Adrenal gland (tissue), 12 donors: Measurements from ENCODE around the gene STRN3. TPM values are rescaled to one million over a fixed set of nuclear protein-coding genes. Genes with fewer than 3 reads are reported as not detected.

Experiments used
- DNase-seq, 7 donors: peaks; one replicate each; pipeline ENCODE4 v3.0.0-alpha.2; 2019 to 2020
- H3K27ac ChIP-seq, 5 donors: fragments of 200-600 bp; sonication (generic) in 4 of 5; 1 replicate in 3 of 5; 2 replicates in 2 of 5; pipeline versions ENCODE4 v1.5.1 to v1.8.0; 2016 to 2020; ENCODE audit warnings: mild to moderate bottlenecking in 1 of 5
- H3K27me3 ChIP-seq: fragments of 200-600 bp; 2 replicates; pipeline ENCODE4 v1.8.0; 2021
- H3K36me3 ChIP-seq, 2 donors: fragments of 200-600 bp; replicated peaks in 1 of 2; 1 replicate in 1 of 2; 2 replicates in 1 of 2; pipeline versions ENCODE4 v1.5.1 to v1.8.0; 2018 to 2022
- H3K4me1 ChIP-seq, 2 donors: fragments of 200-600 bp; replicated peaks in 1 of 2; 1 replicate in 1 of 2; 2 replicates in 1 of 2; pipeline versions ENCODE4 v1.5.1 to v1.8.0; 2018 to 2021
- H3K4me3 ChIP-seq, 4 donors: fragments of 200-600 bp; sonication (generic) in 3 of 4; one replicate each; pipeline ENCODE4 v1.5.1; 2016 to 2018
- H3K9me3 ChIP-seq, 3 donors: fragments of 200-600 bp; sonication (generic) in 1 of 3; replicated peaks in 1 of 3; 1 replicate in 2 of 3; 2 replicates in 1 of 3; pipeline versions ENCODE4 v1.5.1 to v1.8.0; 2016 to 2021
- POLR2A ChIP-seq, 2 donors: fragments of 450-650 bp; IDR thresholded peaks; one replicate each; pipeline ENCODE4 v1.6.1; 2017; ENCODE audit warnings: antibody characterized with exemption in 2 of 2, mild to moderate bottlenecking in 2 of 2, moderate library complexity in 1 of 2
- WGBS, 4 donors: extraction: QIAGEN DNeasy Blood & Tissue Kit in 2 of 4; methylation state at CpG; one replicate each; pipeline versions ENCODE4 v1.1.5 to v1.1.7; 2013 to 2017; 5-methylcytosine and 5-hydroxymethylcytosine counted together
- intact Hi-C, 2 donors: fragments of 100-400 bp; cut with DNase I; formaldehyde crosslinking; loops; one replicate each; pipeline versions ENCODE4 v1.14.1 to v1.15.0; 2022 to 2023
- polyA plus RNA-seq, 3 donors: library from polyadenylated mRNA; stranded (reverse); fragments of 200-250 nt in 2 of 3; fragments of 350-450 nt in 1 of 3; fragmentation: Illumina TruSeq in 1 of 3; extraction: RNeasy Lipid Tissue Mini Kit (QIAGEN cat#74804) in 1 of 3; gene quantifications; one replicate each; pipeline ENCODE4 v1.2.3, GENCODE V29; 2013 to 2014
- total RNA-seq, 9 donors: library from RNA; depleted of rRNA in 4 of 9; stranded (reverse); fragments of >200 nt in 4 of 9; fragments of 120-200 nt in 1 of 9; fragmentation: NEBNext Ultra II Directional in 1 of 9; extraction: Animal tissue kit (Norgen Biotek cat#: 25700) in 1 of 9; gene quantifications; one replicate each; pipeline versions ENCODE4 v1.1.0 to v1.2.4, GENCODE V29; 2013 to 2023
- TF ChIP-seq, protein P1 (sequence below), 6 experiments: fragments of 450-650 bp in 4 of 6; fragments of 200-600 bp in 2 of 6; sonication (generic) in 1 of 6; IDR thresholded peaks; 1 replicate in 5 of 6; 2 replicates in 1 of 6; pipeline versions ENCODE4 v1.5.1 to v1.8.0; 2016 to 2021; ENCODE audit warnings: antibody characterized with exemption in 6 of 6, mild to moderate bottlenecking in 2 of 6, moderate library complexity in 1 of 6
- donor health status: healthy with polysubstance abuse.
- donor health status: Bipolar disorder and iron deficiency.
- donor health status: DM: yes; HTN: yes; CAD: no.
- donor health status: DM: no; HTN: no; CAD: no.
- donor health status: DM: no; HTN: no; CAD: no.
- donor health status: DM: yes; HTN: yes; CAD: no.

The STRN3 gene
- total and polyA plus RNA-seq, 12 donors, result 11.0 to 61.2 (median 36.2) TPM

- Histone ChIP-seq H3K36me3 (no peaks in the 10 kb centered on the region), H3K27ac (no peak overlapping the region), H3K4me1 (no peaks in the 10 kb centered on the region), H3K9me3 (no peaks in the 10 kb centered on the region), H3K4me3 (no peak overlapping the region), H3K27me3 (no peaks in the 10 kb centered on the region)
- TF ChIP-seq, protein P1, sequence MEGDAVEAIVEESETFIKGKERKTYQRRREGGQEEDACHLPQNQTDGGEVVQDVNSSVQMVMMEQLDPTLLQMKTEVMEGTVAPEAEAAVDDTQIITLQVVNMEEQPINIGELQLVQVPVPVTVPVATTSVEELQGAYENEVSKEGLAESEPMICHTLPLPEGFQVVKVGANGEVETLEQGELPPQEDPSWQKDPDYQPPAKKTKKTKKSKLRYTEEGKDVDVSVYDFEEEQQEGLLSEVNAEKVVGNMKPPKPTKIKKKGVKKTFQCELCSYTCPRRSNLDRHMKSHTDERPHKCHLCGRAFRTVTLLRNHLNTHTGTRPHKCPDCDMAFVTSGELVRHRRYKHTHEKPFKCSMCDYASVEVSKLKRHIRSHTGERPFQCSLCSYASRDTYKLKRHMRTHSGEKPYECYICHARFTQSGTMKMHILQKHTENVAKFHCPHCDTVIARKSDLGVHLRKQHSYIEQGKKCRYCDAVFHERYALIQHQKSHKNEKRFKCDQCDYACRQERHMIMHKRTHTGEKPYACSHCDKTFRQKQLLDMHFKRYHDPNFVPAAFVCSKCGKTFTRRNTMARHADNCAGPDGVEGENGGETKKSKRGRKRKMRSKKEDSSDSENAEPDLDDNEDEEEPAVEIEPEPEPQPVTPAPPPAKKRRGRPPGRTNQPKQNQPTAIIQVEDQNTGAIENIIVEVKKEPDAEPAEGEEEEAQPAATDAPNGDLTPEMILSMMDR (IDR thresholded peaks at IDR 0.05), result no peak
- no peak for TF ChIP-seq POLR2A (IDR thresholded peaks at IDR 0.05)
- intact Hi-C loops, result no loop called here
- no peak for DNase-seq
- WGBS, 4 donors, result 68 to 83% (median 77%) methylated on average over 5 of the region's 5 CpGs
Observed at GRCh38 chr14:30864934-30865333, 161.2 kb downstream of the STRN3 start.

DNA sequence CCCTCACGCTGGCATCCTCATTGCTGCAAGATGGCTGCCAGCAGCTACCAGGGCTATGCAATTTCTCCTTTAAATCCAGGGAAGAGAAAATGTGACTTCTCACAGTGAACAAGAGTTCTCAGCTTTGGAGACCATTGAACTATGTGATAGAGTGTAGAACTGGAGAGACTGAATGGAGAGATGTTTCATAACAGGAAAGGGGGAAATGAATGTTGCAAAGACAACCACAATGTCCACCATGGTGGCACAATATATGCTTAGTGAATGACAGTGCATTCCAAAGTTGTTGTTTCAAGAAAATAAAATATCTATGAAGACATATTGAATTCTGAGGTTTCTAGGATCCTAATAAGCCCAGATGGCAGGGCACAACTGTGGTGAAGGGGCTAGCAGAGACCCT lies 165.0 kb downstream of the STRN3 start:
- Histone ChIP-seq H3K9me3 (no peaks in the 10 kb centered on the region), H3K4me3 (no peak overlapping the region), H3K27me3 (no peaks in the 10 kb centered on the region), H3K27ac (no peak overlapping the region), H3K4me1 (no peaks in the 10 kb centered on the region), H3K36me3 (no peaks in the 10 kb centered on the region)
- WGBS, 4 donors, result 77 to 92% (median 86%) methylated on average over 1 of the region's 1 CpG
- DNase-seq, result no peak
- intact Hi-C loops, result no loop called here
- TF ChIP-seq, protein P1 (IDR thresholded peaks at IDR 0.05), result no peak
- TF ChIP-seq POLR2A (IDR thresholded peaks at IDR 0.05), result no peak

GRCh38 chr14:30855345-30856037 lies 170.7 kb downstream of the STRN3 start:
- no peaks in the 10 kb centered on the region for H3K36me3 ChIP-seq
- H3K27ac ChIP-seq, result no peak overlapping the region
- H3K9me3 ChIP-seq, result no peaks in the 10 kb centered on the region
- no peaks in the 10 kb centered on the region for H3K4me1 ChIP-seq
- peaks cover 5% of the 10 kb centered on the region for H3K27me3 ChIP-seq
- no peak overlapping the region for H3K4me3 ChIP-seq
- TF ChIP-seq POLR2A (IDR thresholded peaks at IDR 0.05), result no peak
- TF ChIP-seq, protein P1 (IDR thresholded peaks at IDR 0.05), result no peak
- 77 to 93% (median 86%) methylated on average over 6 of the region's 6 CpGs for WGBS, 4 donors
- intact Hi-C loops, result no loop called here
- DNase-seq, result no peak

GRCh38 chr14:30854492-30854891 lies 171.7 kb downstream of the STRN3 start:
- no peaks in the 10 kb centered on the region for H3K9me3 ChIP-seq
- peaks cover 5% of the 10 kb centered on the region for H3K27me3 ChIP-seq
- DNase-seq, result no peak
- no peaks in the 10 kb centered on the region for H3K4me1 ChIP-seq
- H3K4me3 ChIP-seq, result no peak overlapping the region
- no peaks in the 10 kb centered on the region for H3K36me3 ChIP-seq
- TF ChIP-seq POLR2A (IDR thresholded peaks at IDR 0.05), result no peak
- TF ChIP-seq, protein P1 (IDR thresholded peaks at IDR 0.05), result no peak
- intact Hi-C loops, result no loop called here
- H3K27ac ChIP-seq, result no peak overlapping the region
